ENCODE measurements around the gene CCDC88A.
"Not testable (repeated sequence)": the region's sequence is repeated elsewhere in the genome, so short reads cannot be mapped to it uniquely, and the experiment has no call there.

CCDC88A gene

GRCh38 chr2:55420871-55421270 lies 1.2 kb upstream of the CCDC88A start:
- DNase-seq: no peak

GRCh38 chr2:55420439-55420725 lies 726 bp upstream of the CCDC88A start:
- no peak for DNase-seq

- DNase-seq: no peak
Observed at GRCh38 chr2:55419233-55419678, 400 bp downstream of the CCDC88A start.

- DNase-seq: no peak
Observed at GRCh38 chr2:55418512-55419232, 984 bp downstream of the CCDC88A start.

GRCh38 chr2:55418072-55418471 lies 1.6 kb downstream of the CCDC88A start:
- no peak for DNase-seq

- no peak for DNase-seq
Observed at GRCh38 chr2:55416786-55417568, 2.7 kb downstream of the CCDC88A start.

GRCh38 chr2:55415300-55415699 lies 4.4 kb downstream of the CCDC88A start:
- no peak for DNase-seq

- DNase-seq: no peak
Observed at GRCh38 chr2:55408918-55409868, 10.5 kb downstream of the CCDC88A start.

GRCh38 chr2:55408098-55408882 lies 11.4 kb downstream of the CCDC88A start:
- DNase-seq: no peak

GRCh38 chr2:55405116-55405515 lies 14.5 kb downstream of the CCDC88A start:
- DNase-seq: no peak

GRCh38 chr2:55403256-55403998 lies 16.2 kb downstream of the CCDC88A start:
- no peak for DNase-seq

GRCh38 chr2:55401124-55401523 lies 18.5 kb downstream of the CCDC88A start:
- no peak for DNase-seq

- no peak for DNase-seq
Observed at GRCh38 chr2:55400332-55400731, 19.3 kb downstream of the CCDC88A start.

GRCh38 chr2:55399815-55400214 lies 19.8 kb downstream of the CCDC88A start:
- DNase-seq: no peak

GRCh38 chr2:55395724-55396605 lies 23.7 kb downstream of the CCDC88A start:
- DNase-seq: no peak

GRCh38 chr2:55391615-55392242 lies 27.9 kb downstream of the CCDC88A start:
- DNase-seq: no peak

GRCh38 chr2:55391155-55391554 lies 28.5 kb downstream of the CCDC88A start:
- no peak for DNase-seq

- DNase-seq: not testable (repeated sequence)
Observed at GRCh38 chr2:55385516-55385915, 34.1 kb downstream of the CCDC88A start.

- DNase-seq: no peak
Observed at GRCh38 chr2:55384786-55385185, 34.9 kb downstream of the CCDC88A start.

GRCh38 chr2:55371376-55371775 lies 48.3 kb downstream of the CCDC88A start:
- no peak for DNase-seq

All from activated effector memory CD4-positive, alpha-beta T cell treated with anti-CD3 and anti-CD28 coated beads, Interleukin-2, amount 50 U/mL, for 16 hours (primary cell).